Measurements from ENCODE around the gene MAP4K4.

GRCh38 chr2:101902169-101902568, 204.7 kb downstream of the MAP4K4 start:
- TF ChIP-seq CTCF (IDR thresholded peaks at IDR 0.05; ENCODE audit: borderline replicate concordance, extremely low read depth, low read length, poor library complexity, severe bottlenecking), result no peak
- no peak for TF ChIP-seq EZH2 (IDR thresholded peaks at IDR 0.05; ENCODE audit: borderline replicate concordance, low read depth, low read length, severe bottlenecking)

All from DND-41 (cell line).